Tibial artery (tissue), 4 donors: ENCODE data around the gene IFNGR1.

ENCODE experiments used
- DNase-seq, 2 donors: peaks; one replicate each; pipeline ENCODE4 v3.0.0-alpha.2; 2019
- H3K27ac ChIP-seq, 2 donors: fragments of 200-600 bp; sonication (generic) in 1 of 2; 1 replicate in 1 of 2; 2 replicates in 1 of 2; pipeline ENCODE4 v1.5.1; 2018 to 2019; ENCODE audit warnings: mild to moderate bottlenecking in 1 of 2
- H3K27me3 ChIP-seq, 2 donors: fragments of 200-600 bp; sonication (generic) in 1 of 2; one replicate each; pipeline versions ENCODE4 v1.5.1 to v1.6.0; 2016 to 2019
- H3K36me3 ChIP-seq, 3 donors: fragments of 200-600 bp; sonication (generic) in 2 of 3; one replicate each; pipeline ENCODE4 v1.5.1; 2016 to 2019; ENCODE audit warnings: mild to moderate bottlenecking in 2 of 3
- H3K4me1 ChIP-seq, 4 donors: fragments of 200-600 bp; sonication (generic) in 2 of 4; 1 replicate in 3 of 4; 2 replicates in 1 of 4; pipeline ENCODE4 v1.5.1; 2016 to 2019
- H3K4me3 ChIP-seq, 2 donors: fragments of 200-600 bp; sonication (generic) in 1 of 2; 1 replicate in 1 of 2; 2 replicates in 1 of 2; pipeline ENCODE4 v1.5.1; 2018 to 2019; ENCODE audit warnings: mild to moderate bottlenecking in 2 of 2
- H3K9me3 ChIP-seq, 3 donors: fragments of 200-600 bp; sonication (generic) in 1 of 3; one replicate each; pipeline ENCODE4 v1.5.1; 2016 to 2019
- intact Hi-C: fragments of 100-400 bp; cut with DNase I; formaldehyde crosslinking; loops from one replicate; pipeline ENCODE4 v1.15.0; 2023; ENCODE audit warnings: low total_unique reads
- TF ChIP-seq, protein P1 (sequence below), 2 experiments: fragments of 200-600 bp in 1 of 2; fragments of 450-650 bp in 1 of 2; IDR thresholded peaks; one replicate each; pipeline ENCODE4 v1.5.1; 2017 to 2019; ENCODE audit warnings: antibody characterized with exemption in 2 of 2, mild to moderate bottlenecking in 1 of 2, moderate library complexity in 1 of 2

Gene IFNGR1

DNA sequence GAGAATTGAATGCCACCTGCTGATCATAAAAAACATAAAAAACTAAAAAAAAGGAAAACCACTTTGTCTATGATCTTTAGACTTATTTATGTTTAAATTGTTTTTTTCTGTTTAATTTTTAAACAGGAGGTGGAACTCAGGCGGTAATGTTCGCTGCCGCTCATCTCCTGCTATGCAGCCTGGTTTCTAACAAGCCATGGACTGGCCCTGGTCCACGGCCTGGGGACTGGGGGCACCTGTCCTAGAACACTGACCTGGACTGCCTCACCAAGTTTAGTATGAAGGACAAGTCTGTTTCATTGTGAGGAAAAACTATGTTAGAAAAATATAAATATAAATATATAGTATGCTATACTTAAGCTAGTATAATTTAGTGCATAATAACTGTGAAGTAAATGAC is 27.0 kb upstream of the IFNGR1 start:
- TF ChIP-seq, protein P1, sequence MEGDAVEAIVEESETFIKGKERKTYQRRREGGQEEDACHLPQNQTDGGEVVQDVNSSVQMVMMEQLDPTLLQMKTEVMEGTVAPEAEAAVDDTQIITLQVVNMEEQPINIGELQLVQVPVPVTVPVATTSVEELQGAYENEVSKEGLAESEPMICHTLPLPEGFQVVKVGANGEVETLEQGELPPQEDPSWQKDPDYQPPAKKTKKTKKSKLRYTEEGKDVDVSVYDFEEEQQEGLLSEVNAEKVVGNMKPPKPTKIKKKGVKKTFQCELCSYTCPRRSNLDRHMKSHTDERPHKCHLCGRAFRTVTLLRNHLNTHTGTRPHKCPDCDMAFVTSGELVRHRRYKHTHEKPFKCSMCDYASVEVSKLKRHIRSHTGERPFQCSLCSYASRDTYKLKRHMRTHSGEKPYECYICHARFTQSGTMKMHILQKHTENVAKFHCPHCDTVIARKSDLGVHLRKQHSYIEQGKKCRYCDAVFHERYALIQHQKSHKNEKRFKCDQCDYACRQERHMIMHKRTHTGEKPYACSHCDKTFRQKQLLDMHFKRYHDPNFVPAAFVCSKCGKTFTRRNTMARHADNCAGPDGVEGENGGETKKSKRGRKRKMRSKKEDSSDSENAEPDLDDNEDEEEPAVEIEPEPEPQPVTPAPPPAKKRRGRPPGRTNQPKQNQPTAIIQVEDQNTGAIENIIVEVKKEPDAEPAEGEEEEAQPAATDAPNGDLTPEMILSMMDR (IDR thresholded peaks at IDR 0.05) = no peak
- Histone ChIP-seq H3K4me3 (no peak overlapping the region), H3K27me3 (no peaks in the 10 kb centered on the region), H3K27ac (no peak overlapping the region), H3K9me3 (no peaks in the 10 kb centered on the region), H3K4me1 (peaks cover 0 to 5% (median 0%) of the 10 kb centered on the region in 4 donors), H3K36me3 (no peaks in the 10 kb centered on the region)
- intact Hi-C loops = no loop called here
- no peak for DNase-seq

DNA sequence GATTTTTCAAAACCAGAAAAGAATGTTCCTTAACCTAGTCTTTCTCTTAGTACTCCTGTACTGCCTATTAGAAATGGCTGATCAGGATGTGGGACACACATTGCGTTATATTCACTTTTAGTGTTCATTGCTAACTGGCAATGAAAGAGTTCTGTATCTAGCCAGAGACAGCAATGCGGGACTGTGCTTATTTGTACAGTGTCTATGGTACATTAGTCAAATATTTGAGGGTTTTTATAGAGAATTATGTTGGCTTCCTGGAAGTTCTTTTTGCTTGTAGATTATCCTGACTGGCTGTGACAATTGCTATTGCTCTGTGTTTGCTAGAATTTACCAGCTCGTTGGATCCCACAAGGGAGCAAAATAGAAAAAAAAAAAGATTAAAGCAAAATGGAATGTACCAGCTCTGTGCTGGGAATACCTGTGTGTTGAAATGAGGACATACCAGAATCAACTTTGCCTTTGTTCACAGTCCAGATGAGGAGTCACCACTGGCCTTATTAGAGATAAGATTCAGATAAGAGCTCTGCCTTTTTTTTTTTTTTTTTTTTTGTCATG is 22.4 kb upstream of the IFNGR1 start:
- intact Hi-C loops = no loop called here
- TF ChIP-seq, protein P1 (IDR thresholded peaks at IDR 0.05) = no peak
- Histone ChIP-seq H3K27me3 (no peaks in the 10 kb centered on the region), H3K36me3 (no peaks in the 10 kb centered on the region), H3K4me1 (peaks cover 0 to 16% (median 3%) of the 10 kb centered on the region in 4 donors), H3K9me3 (peaks cover 0 to 5% (median 0%) of the 10 kb centered on the region in 3 donors), H3K4me3 (no peak overlapping the region), H3K27ac (no peak overlapping the region)
- DNase-seq = no peak

GRCh38 chr6:137240168-137240567 is 21.0 kb upstream of the IFNGR1 start:
- Histone ChIP-seq H3K27ac (no peak overlapping the region), H3K9me3 (peaks cover 0 to 5% (median 0%) of the 10 kb centered on the region in 3 donors), H3K27me3 (no peaks in the 10 kb centered on the region), H3K36me3 (no peaks in the 10 kb centered on the region), H3K4me1 (peaks cover 0 to 18% (median 3%) of the 10 kb centered on the region in 4 donors), H3K4me3 (no peak overlapping the region)
- intact Hi-C loops = no loop called here
- DNase-seq = peak; percentile 80 to 81
- TF ChIP-seq, protein P1 (IDR thresholded peaks at IDR 0.05) = no peak

GRCh38 chr6:137237413-137238170 is 18.4 kb upstream of the IFNGR1 start:
- H3K4me1 ChIP-seq = peaks cover 0 to 29% (median 3%) of the 10 kb centered on the region in 4 donors
- no peak overlapping the region for H3K4me3 ChIP-seq
- no peak overlapping the region for H3K27ac ChIP-seq
- no peak for DNase-seq
- H3K27me3 ChIP-seq = no peaks in the 10 kb centered on the region
- peaks cover 0 to 5% (median 0%) of the 10 kb centered on the region in 3 donors for H3K9me3 ChIP-seq
- intact Hi-C loops = no loop called here
- TF ChIP-seq, protein P1 (IDR thresholded peaks at IDR 0.05) = no peak
- H3K36me3 ChIP-seq = no peaks in the 10 kb centered on the region

- intact Hi-C loops = no loop called here
- no peak overlapping the region for H3K27ac ChIP-seq
- TF ChIP-seq, protein P1 (IDR thresholded peaks at IDR 0.05) = no peak
Measured at GRCh38 chr6:137236581-137237355, 17.6 kb upstream of the IFNGR1 start.

More at GRCh38 chr6:137236581-137237355, 17.6 kb upstream of the IFNGR1 start:
- Histone ChIP-seq H3K4me1 (peaks cover 0 to 29% (median 3%) of the 10 kb centered on the region in 4 donors), H3K36me3 (no peaks in the 10 kb centered on the region), H3K4me3 (no peak overlapping the region), H3K9me3 (peaks cover 0 to 5% (median 0%) of the 10 kb centered on the region in 3 donors), H3K27me3 (no peaks in the 10 kb centered on the region)
- DNase-seq = no peak
